Suprapubic skin (tissue), 4 donors: ENCODE results near the gene PLA2G4C. TPM values are rescaled to one million over a fixed set of nuclear protein-coding genes. Genes with fewer than 3 reads are reported as not detected.

Experiments
- DNase-seq, 2 donors: peaks; one replicate each; pipeline ENCODE4 v3.0.0-alpha.2; 2019; ENCODE audit warnings: low spot score in 2 of 2
- H3K27ac ChIP-seq: fragments of 200-600 bp; sonication (generic); one replicate; pipeline ENCODE4 v1.5.1; 2019
- H3K27me3 ChIP-seq: fragments of 200-600 bp; sonication (generic); one replicate; pipeline ENCODE4 v1.5.1; 2019
- H3K36me3 ChIP-seq: fragments of 200-600 bp; sonication (generic); one replicate; pipeline ENCODE4 v1.5.1; 2019
- H3K4me1 ChIP-seq: fragments of 200-600 bp; sonication (generic); one replicate; pipeline ENCODE4 v1.5.1; 2019
- H3K4me3 ChIP-seq: fragments of 200-600 bp; sonication (generic); one replicate; pipeline ENCODE4 v1.5.1; 2019; ENCODE audit warnings: mild to moderate bottlenecking
- H3K9me3 ChIP-seq: fragments of 200-600 bp; sonication (generic); one replicate; pipeline ENCODE4 v1.5.1; 2019
- EP300 ChIP-seq: sonication (generic); formaldehyde crosslinking; IDR thresholded peaks from one replicate; pipeline ENCODE4 v1.6.1; 2017; ENCODE audit warnings: antibody characterized with exemption
- POLR2A ChIP-seq, 2 donors: fragments of 450-650 bp; IDR thresholded peaks; one replicate each; pipeline ENCODE4 v1.6.1; 2017; ENCODE audit warnings: antibody characterized with exemption in 2 of 2, mild to moderate bottlenecking in 2 of 2, moderate library complexity in 2 of 2
- POLR2AphosphoS5 ChIP-seq, 3 donors: sonication (generic); formaldehyde crosslinking; IDR thresholded peaks; one replicate each; pipeline ENCODE4 v1.6.1; 2017; ENCODE audit warnings: antibody characterized with exemption in 3 of 3
- WGBS: methylation state at CpG from one replicate; pipeline ENCODE4 v1.1.5; 2018; 5-methylcytosine and 5-hydroxymethylcytosine counted together
- total RNA-seq, 4 donors: library from RNA; depleted of rRNA; stranded (reverse); fragments of >200 nt; gene quantifications; one replicate each; pipeline ENCODE4 v1.1.0, GENCODE V29; 2016
- TF ChIP-seq, protein P1 (sequence below), 2 donors: fragments of 200-600 bp in 1 of 2; fragments of 450-650 bp in 1 of 2; sonication (generic) in 1 of 2; IDR thresholded peaks; one replicate each; pipeline ENCODE4 v1.5.1; 2016 to 2019; ENCODE audit warnings: antibody characterized with exemption in 2 of 2, mild to moderate bottlenecking in 1 of 2, moderate library complexity in 1 of 2

Gene PLA2G4C
- total RNA-seq, 4 donors from 2014 or later: 1.4 to 9.1 (median 5.7) TPM

DNA sequence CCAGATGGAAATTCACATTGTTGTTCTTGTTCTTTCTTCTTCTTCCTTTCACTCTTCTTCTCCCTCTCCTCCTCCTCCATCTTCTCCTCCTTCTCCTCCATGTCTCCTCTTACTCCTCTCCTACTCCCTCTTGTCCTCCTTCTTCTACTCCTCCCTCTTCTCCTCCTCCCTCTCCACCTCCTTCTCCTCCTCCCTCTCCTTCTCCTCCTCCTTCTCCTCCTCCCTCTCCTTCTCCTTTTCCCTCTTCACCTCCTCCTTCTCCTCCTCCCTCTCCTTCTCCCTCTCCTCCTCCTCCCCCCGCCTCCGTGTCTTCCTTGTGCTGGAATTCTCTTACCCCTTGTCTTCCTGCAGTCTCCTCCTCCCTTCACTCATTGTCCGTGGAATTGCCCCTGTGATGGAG, 85.1 kb downstream of the PLA2G4C start:
- Histone ChIP-seq H3K4me3 (no peak overlapping the region), H3K36me3 (no peaks in the 10 kb centered on the region), H3K4me1 (no peaks in the 10 kb centered on the region), H3K27me3 (peaks cover 15% of the 10 kb centered on the region), H3K9me3 (no peaks in the 10 kb centered on the region), H3K27ac (no peak overlapping the region)
- WGBS: 74% methylated on average over 3 of the region's 3 CpGs
- TF ChIP-seq EP300 (no peak), POLR2A (IDR thresholded peaks at IDR 0.05) (no peak), POLR2AphosphoS5 (IDR thresholded peaks at IDR 0.05) (no peak)
- TF ChIP-seq, protein P1, sequence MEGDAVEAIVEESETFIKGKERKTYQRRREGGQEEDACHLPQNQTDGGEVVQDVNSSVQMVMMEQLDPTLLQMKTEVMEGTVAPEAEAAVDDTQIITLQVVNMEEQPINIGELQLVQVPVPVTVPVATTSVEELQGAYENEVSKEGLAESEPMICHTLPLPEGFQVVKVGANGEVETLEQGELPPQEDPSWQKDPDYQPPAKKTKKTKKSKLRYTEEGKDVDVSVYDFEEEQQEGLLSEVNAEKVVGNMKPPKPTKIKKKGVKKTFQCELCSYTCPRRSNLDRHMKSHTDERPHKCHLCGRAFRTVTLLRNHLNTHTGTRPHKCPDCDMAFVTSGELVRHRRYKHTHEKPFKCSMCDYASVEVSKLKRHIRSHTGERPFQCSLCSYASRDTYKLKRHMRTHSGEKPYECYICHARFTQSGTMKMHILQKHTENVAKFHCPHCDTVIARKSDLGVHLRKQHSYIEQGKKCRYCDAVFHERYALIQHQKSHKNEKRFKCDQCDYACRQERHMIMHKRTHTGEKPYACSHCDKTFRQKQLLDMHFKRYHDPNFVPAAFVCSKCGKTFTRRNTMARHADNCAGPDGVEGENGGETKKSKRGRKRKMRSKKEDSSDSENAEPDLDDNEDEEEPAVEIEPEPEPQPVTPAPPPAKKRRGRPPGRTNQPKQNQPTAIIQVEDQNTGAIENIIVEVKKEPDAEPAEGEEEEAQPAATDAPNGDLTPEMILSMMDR (IDR thresholded peaks at IDR 0.05): no peak
- DNase-seq: no peak

DNA sequence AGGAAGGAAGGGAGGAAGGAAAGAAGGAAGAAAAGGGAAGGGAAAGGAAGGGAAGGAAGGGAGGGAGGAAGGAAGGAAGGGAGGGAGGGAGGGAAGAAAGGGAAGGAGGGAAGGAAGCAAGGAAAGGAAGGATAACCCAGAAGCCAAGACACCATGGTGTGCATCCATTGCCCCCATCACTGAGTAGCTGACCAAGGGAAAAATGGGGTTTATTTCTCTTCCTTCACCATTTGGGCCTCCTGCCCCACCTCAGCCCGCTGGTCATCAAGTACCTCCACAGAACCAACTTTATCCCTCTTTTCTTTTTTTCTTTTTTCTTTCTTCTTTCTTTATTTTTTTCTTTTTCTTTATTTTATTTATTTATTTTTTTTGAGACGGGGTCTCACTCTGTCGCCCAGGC, 87.1 kb downstream of the PLA2G4C start:
- H3K36me3 ChIP-seq: no peaks in the 10 kb centered on the region
- no peak for DNase-seq
- H3K9me3 ChIP-seq: no peaks in the 10 kb centered on the region
- H3K27ac ChIP-seq: no peak overlapping the region
- H3K4me1 ChIP-seq: no peaks in the 10 kb centered on the region
- H3K4me3 ChIP-seq: no peak overlapping the region
- H3K27me3 ChIP-seq: peaks cover 14% of the 10 kb centered on the region
- 84% methylated on average over 3 of the region's 3 CpGs for WGBS
- TF ChIP-seq, protein P1 (IDR thresholded peaks at IDR 0.05): no peak
- TF ChIP-seq POLR2A (IDR thresholded peaks at IDR 0.05): no peak
- TF ChIP-seq EP300: no peak
- TF ChIP-seq POLR2AphosphoS5 (IDR thresholded peaks at IDR 0.05): no peak

DNA sequence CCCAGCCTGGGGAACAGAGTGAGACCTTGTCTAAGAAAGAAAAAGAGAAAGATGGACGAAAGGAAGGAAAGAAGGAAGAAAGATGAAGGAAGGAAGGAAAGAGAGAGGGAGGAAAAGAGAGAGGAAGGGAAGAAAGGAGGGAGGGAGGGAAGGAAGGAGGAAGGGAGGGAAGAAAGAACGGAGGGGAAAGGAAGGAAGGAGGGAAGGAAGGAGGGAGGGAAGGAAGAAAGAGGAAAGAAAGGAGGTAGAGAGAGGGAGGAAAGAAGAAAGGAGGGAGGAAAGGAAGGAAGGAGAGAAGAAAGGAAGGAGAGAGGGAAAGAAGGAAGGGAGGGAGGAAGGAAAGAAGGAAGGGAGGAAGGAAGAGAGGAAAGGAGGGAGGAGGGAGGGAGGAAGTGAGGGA, 87.6 kb downstream of the PLA2G4C start:
- no peaks in the 10 kb centered on the region for H3K4me1 ChIP-seq
- TF ChIP-seq POLR2A (IDR thresholded peaks at IDR 0.05) (no peak), POLR2AphosphoS5 (IDR thresholded peaks at IDR 0.05) (no peak), EP300 (no peak)
- TF ChIP-seq, protein P1 (IDR thresholded peaks at IDR 0.05): no peak
- whole genome bisulfite sequencing: 84% methylated on average over 2 of the region's 2 CpGs
- DNase-seq: no peak
- H3K27ac ChIP-seq: no peak overlapping the region
- no peaks in the 10 kb centered on the region for H3K9me3 ChIP-seq
- no peak overlapping the region for H3K4me3 ChIP-seq
- H3K27me3 ChIP-seq: peaks cover 14% of the 10 kb centered on the region
- H3K36me3 ChIP-seq: no peaks in the 10 kb centered on the region

DNA sequence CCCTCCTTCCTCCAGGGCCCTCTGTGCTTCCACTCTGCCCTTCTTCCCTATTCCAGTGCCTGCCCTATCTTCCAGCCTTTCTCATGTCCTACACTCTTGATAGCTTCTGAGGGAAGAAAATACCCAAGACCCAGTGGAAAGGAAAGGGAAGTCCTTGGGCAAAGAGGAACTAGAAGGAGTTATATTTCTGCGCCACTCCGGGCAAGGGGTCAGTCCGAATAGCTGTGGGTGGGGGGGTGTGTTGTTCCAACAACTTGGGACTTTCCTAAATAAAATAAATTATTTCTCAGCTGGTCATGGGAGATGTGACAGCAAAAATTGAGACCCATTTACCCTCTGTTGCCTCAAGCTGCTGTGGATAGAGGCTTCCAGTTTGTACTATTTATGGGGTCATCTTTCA, 89.9 kb downstream of the PLA2G4C start:
- Histone ChIP-seq H3K27ac (no peak overlapping the region), H3K4me1 (no peaks in the 10 kb centered on the region), H3K36me3 (no peaks in the 10 kb centered on the region), H3K27me3 (peaks cover 22% of the 10 kb centered on the region), H3K9me3 (no peaks in the 10 kb centered on the region), H3K4me3 (no peak overlapping the region)
- TF ChIP-seq EP300: no peak
- TF ChIP-seq, protein P1 (IDR thresholded peaks at IDR 0.05): no peak
- TF ChIP-seq POLR2A (IDR thresholded peaks at IDR 0.05): no peak
- TF ChIP-seq POLR2AphosphoS5 (IDR thresholded peaks at IDR 0.05): no peak
- DNase-seq: no peak
- WGBS: 55% methylated on average over 3 of the region's 3 CpGs

DNA sequence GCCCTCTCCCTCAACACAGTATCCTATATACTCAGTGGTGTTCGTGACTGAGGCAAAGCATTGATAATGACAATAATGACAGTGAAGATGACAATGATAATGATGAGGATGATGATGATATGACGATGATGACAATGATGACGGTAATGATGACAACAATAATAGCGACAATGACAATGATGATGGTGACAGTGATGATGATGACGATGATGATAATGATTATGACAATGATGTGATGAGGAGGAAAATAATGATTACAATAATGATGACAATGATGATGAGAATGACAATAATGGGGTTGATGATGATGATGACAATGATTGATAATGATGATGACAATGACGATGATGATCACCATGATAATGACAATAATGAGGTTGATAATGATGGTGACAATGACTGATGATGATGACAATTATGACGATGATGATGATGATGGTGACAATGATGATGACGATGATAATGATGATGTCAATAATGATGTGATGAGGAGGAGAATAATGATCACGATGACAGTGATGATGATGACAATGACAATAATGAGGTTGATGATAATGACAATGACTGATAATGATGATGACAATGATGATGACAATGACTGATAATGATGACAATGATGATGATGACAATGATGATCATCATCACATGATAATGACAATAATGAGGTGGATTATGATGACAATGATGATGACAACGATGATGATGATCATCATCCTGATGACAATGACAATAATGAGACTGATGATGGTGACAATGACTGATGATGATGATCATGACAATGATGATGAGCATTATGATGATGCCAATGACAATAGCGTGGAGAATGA, 99.5 kb downstream of the PLA2G4C start:
- H3K36me3 ChIP-seq: no peaks in the 10 kb centered on the region
- H3K27me3 ChIP-seq: peaks cover 17% of the 10 kb centered on the region
- no peak overlapping the region for H3K27ac ChIP-seq
- no peaks in the 10 kb centered on the region for H3K9me3 ChIP-seq
- H3K4me1 ChIP-seq: no peaks in the 10 kb centered on the region
- WGBS: 92% methylated on average over 11 of the region's 11 CpGs
- DNase-seq: no peak
- TF ChIP-seq, protein P1 (IDR thresholded peaks at IDR 0.05): no peak
- no peak for TF ChIP-seq EP300
- TF ChIP-seq POLR2AphosphoS5 (IDR thresholded peaks at IDR 0.05): no peak
- no peak overlapping the region for H3K4me3 ChIP-seq
